Spinal cord (tissue), 10 donors: ENCODE data around the gene TRIOBP. TPM values are rescaled to one million over a fixed set of nuclear protein-coding genes. Genes with fewer than 3 reads are reported as not detected.

Experiments
- DNase-seq, 6 donors: peaks; one replicate each; pipeline versions ENCODE4 v3.0.0 to v3.0.0-alpha.2; 2013 to 2015; ENCODE audit warnings: low spot score in 6 of 6, low read depth in 4 of 6
- H3K27ac ChIP-seq: one replicate; pipeline ENCODE4 v1.5.1; 2013; ENCODE audit warnings: low read depth, low read length, control low read depth
- H3K27me3 ChIP-seq: one replicate; pipeline ENCODE4 v1.6.1; 2013; ENCODE audit warnings: low read length; ENCODE audit not compliant: control insufficient read depth, insufficient read depth
- H3K36me3 ChIP-seq: one replicate; pipeline ENCODE4 v1.6.1; 2013; ENCODE audit warnings: low read length; ENCODE audit not compliant: control insufficient read depth, insufficient read depth
- H3K4me1 ChIP-seq: one replicate; pipeline ENCODE4 v1.6.1; 2013; ENCODE audit warnings: low read length; ENCODE audit not compliant: control insufficient read depth, insufficient read depth
- H3K4me3 ChIP-seq: one replicate; pipeline ENCODE4 v1.5.1; 2013; ENCODE audit warnings: low read depth, low read length, control low read depth
- H3K9me3 ChIP-seq: one replicate; pipeline ENCODE4 v1.6.1; 2013; ENCODE audit warnings: low read length; ENCODE audit not compliant: control insufficient read depth, insufficient read depth
- WGBS: methylation state at CpG from one replicate; pipeline ENCODE4 v1.1.5; 2013; ENCODE audit warnings: missing lambda C conversion rate; ENCODE audit not compliant: insufficient coverage; 5-methylcytosine and 5-hydroxymethylcytosine counted together
- polyA plus RNA-seq, 2 donors: library from polyadenylated mRNA; unstranded; fragments of 120-200 nt; gene quantifications; one replicate each; pipeline ENCODE4 v1.2.1, GENCODE V29; 2013; ENCODE audit not compliant: insufficient read length in 2 of 2
- total RNA-seq, 2 donors: library from RNA; depleted of rRNA in 1 of 2; stranded (reverse); fragments of 120-200 nt in 1 of 2; fragments of >200 nt in 1 of 2; gene quantifications; one replicate each; pipeline versions ENCODE4 v1.2.3 to v1.2.4, GENCODE V29; 2013 to 2014
- donor health status: healthy.

TRIOBP gene
- total and polyA plus RNA-seq, 4 donors = 32.3 to 72.9 (median 55.8) TPM

DNA sequence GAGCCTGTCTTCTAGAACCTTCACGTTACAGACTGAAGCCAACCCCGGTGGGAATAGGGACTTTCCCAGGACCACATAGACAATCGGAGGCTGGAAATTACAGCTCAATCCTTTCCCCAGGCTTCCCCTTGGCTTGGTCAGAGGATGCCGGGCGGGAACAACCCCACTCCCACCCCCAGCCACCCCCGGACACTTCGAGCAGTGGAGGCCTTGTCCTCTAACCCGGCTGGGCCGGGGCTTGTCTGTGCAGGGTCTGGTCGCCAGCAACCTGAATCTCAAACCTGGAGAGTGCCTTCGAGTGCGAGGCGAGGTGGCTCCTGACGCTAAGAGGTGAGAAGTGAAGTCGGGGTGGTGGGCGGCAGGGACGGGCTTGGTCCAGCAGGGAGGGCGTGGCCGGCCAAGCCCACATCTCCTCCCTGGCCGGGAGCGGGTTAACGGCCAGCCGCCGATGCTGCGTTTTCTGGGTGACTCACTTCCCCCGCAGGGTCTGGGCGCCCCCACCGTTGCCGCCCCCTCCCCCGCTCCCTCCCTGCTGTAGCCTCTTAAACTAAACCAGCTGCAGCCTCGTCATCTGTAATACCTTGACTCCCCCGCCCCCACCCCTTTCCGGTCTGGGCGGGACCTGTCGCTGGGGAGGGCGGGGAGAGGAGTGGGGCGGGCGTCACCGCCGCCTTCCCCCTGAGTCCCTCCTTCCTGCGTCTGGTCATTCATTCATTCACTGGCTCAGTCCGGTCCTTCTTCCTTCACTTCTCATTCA, 19.9 kb upstream of the TRIOBP start:
- Histone ChIP-seq H3K27me3 (peaks cover 2% of the 10 kb centered on the region), H3K27ac (peak overlapping the region; percentile 97), H3K9me3 (no peaks in the 10 kb centered on the region), H3K36me3 (peaks cover 11% of the 10 kb centered on the region), H3K4me3 (peak overlapping the region; percentile 68), H3K4me1 (peaks cover 41% of the 10 kb centered on the region)
- WGBS = 9% methylated on average over 27 of the region's 42 CpGs
- DNase-seq = peak in 3 of 6 donors; percentile 38 to 81 (median 78)

DNA sequence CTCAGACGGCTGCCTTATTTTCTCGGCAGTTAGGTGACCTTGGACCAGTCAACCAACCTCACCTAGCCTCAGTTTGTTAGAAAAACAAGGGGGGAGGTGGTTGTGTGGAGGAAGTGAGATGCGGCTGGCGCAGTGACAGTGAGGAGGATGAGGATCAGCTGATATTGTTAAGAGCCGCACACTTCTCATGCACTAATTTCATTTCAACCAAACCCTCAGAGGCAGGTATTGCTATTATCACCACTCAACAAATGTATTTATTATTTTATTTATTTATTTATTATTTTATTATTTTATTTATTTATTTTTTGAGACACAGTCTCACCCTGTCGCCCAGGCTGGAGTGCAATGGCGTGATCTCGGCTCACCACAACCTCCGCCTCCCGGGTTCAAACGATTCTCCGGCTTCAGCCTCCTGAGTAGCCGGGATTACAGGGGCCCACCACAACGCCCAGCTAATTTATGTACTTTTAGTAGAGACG, 19.3 kb upstream of the TRIOBP start:
- H3K36me3 ChIP-seq = peaks cover 10% of the 10 kb centered on the region
- H3K27ac ChIP-seq = peak overlapping the region; percentile 97
- peaks cover 2% of the 10 kb centered on the region for H3K27me3 ChIP-seq
- WGBS = 96% methylated on average over 7 of the region's 15 CpGs
- H3K4me3 ChIP-seq = peak overlapping the region; percentile 68
- H3K9me3 ChIP-seq = no peaks in the 10 kb centered on the region
- DNase-seq = no peak
- H3K4me1 ChIP-seq = peaks cover 41% of the 10 kb centered on the region

DNA sequence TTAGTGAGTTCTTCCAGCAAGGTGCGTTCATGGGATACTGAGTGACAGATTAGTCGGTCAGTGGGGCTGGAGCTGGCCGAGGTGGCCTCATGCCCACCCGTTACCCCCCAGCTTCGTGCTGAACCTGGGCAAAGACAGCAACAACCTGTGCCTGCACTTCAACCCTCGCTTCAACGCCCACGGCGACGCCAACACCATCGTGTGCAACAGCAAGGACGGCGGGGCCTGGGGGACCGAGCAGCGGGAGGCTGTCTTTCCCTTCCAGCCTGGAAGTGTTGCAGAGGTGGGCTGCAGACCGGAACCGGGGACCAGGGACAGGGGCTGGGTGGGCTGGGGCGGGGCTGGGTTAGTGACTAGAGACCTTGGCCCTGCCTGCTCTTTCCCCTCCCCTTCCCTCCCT, 18.5 kb upstream of the TRIOBP start:
- no peaks in the 10 kb centered on the region for H3K9me3 ChIP-seq
- WGBS = 78% methylated on average over 12 of the region's 18 CpGs
- no peak overlapping the region for H3K27ac ChIP-seq
- H3K4me1 ChIP-seq = peaks cover 41% of the 10 kb centered on the region
- H3K36me3 ChIP-seq = peaks cover 3% of the 10 kb centered on the region
- no peak overlapping the region for H3K4me3 ChIP-seq
- DNase-seq = no peak
- H3K27me3 ChIP-seq = peaks cover 2% of the 10 kb centered on the region

DNA sequence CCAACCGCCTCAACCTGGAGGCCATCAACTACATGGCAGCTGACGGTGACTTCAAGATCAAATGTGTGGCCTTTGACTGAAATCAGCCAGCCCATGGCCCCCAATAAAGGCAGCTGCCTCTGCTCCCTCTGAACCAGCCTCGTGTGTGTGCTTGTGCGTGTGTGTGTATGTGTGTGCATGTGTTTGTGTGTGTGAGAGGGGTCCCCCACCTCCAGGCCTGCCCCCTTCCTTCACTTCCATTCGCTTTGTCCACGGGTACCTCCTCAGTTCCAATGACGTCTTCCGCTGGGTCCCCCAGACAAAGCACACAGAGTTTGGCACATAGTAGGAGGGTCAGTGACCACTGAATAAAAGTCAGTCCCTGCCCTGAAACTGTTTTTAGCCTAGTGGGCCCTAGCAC, 17.2 kb upstream of the TRIOBP start:
- Histone ChIP-seq H3K4me1 (peaks cover 34% of the 10 kb centered on the region), H3K27ac (no peak overlapping the region), H3K4me3 (no peak overlapping the region), H3K9me3 (no peaks in the 10 kb centered on the region), H3K36me3 (peaks cover 3% of the 10 kb centered on the region), H3K27me3 (peaks cover 2% of the 10 kb centered on the region)
- no peak for DNase-seq
- WGBS = 95% methylated on average over 6 of the region's 8 CpGs

DNA sequence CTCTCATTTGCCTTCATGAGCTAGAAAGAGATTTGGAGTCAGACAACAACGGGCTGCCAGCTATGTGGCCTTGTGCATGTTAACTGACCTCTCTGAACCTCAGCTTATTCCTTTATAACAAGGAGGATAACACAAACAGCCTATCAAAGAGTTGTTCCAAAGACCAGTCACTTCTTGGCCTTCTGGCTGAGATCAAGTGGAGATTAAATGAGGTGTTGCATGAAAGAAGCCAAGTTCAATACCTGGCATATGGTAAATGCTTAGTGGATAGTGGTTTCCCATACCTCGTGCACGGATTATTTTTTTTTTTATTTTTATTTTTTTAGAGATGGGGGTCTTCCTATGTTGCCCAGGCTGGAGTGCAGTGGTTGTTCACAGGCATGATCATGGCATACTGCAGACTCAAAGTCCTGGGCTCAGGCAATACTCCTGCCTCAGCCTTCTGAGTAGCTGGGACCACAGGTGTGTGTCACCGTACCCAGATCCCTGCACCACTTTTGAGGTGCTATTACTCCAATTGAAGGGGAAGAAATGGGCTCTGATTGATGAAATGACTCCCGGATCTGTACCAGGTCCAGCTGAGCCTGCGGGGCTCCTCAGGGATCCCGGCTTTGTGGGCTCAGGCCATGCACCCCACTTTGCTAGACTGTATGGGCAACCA, 16.5 kb upstream of the TRIOBP start:
- DNase-seq = no peak
- Histone ChIP-seq H3K27me3 (peaks cover 2% of the 10 kb centered on the region), H3K4me1 (peaks cover 28% of the 10 kb centered on the region), H3K27ac (no peak overlapping the region), H3K4me3 (no peak overlapping the region), H3K9me3 (no peaks in the 10 kb centered on the region), H3K36me3 (peaks cover 3% of the 10 kb centered on the region)
- WGBS = 95% methylated on average over 6 of the region's 7 CpGs

DNA sequence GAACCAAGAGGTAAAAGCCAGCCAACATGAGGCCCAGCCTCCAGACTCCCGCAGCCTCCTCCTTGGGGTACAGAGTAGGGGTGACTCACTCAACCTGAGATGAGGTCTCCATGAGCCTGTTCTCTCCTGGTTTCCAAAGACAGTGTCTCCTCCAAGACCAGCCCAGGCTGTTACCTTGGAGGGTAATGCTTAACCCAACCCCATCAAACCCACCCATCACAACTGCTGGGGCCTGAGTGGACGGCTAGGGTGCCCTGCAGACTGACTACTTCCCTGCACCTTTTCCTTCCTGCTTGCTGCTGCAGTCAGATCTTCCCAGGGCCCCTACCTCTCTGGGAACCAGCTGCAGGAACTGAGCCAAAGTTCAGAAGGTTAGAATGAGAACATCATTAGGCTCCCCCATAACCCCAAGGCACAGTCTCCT, 15.8 kb upstream of the TRIOBP start:
- H3K27me3 ChIP-seq = no peaks in the 10 kb centered on the region
- peaks cover 3% of the 10 kb centered on the region for H3K36me3 ChIP-seq
- WGBS = 90% methylated on average over 2 of the region's 2 CpGs
- H3K4me1 ChIP-seq = peaks cover 25% of the 10 kb centered on the region
- DNase-seq = no peak
- no peaks in the 10 kb centered on the region for H3K9me3 ChIP-seq
- no peak overlapping the region for H3K27ac ChIP-seq
- H3K4me3 ChIP-seq = no peak overlapping the region

DNA sequence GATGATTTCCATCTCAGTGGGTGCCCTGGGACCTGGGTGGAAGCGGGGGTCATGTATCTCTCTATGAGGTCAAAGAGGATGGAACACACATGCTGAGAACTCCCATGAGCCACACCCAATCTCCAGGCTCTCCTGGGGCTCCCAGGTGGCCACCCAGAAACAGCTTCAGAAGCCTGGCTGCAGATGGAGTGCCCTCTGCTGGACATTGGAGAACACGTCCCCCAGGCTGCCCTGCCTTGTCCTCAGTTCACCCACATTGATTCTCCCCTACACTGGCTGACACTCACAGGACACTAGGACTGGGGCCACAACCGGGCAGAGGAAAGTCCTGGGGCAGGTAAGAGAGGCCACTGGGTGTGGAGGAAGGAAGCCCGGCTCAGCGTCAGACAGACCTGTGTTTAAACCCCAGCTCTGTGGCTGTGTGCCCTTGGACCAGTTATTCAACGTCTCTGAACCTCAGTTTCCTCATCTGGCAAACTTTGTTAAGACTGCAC, 15.2 kb upstream of the TRIOBP start:
- no peak overlapping the region for H3K27ac ChIP-seq

DNA sequence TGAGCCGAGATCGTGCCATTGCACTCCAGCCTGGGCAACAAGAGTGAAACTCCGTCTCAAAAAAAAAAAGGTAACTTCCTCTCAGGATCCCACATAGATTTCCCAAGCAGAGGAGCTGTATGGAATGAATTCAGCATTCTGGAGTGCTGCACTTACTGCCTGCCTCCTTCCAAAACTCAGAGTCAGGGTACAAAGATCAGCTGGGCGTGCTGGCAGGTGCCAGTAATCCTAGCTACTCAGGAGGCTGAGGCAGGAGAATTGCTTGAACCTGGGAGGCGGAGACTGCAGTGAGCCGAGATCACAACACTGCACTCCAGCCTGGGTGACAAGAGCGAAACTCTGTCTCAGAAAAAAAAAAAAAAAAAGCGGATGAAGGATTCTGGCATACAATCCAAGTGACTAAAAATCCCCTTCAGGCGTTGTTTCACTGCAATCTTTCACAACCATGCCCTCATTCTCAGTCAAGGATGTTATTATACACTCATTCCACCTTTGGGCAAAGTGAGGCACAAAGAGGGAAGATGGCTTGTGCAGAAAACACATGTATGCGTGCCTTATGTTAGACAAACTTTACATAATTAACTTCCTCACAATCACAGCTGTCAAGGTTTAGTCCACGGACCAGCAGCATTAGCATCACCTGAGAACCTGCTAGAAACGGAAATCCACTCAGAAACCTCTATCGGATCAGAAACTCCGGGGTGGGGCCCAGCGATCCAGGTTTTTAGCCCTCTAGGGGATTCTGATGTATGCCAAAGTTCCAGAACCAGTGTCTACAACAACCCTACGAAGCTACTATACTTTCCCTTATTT, 11.8 kb upstream of the TRIOBP start:
- WGBS = 84% methylated on average over 9 of the region's 16 CpGs
- Histone ChIP-seq H3K4me3 (no peak overlapping the region), H3K27me3 (no peaks in the 10 kb centered on the region), H3K27ac (no peak overlapping the region), H3K9me3 (no peaks in the 10 kb centered on the region), H3K4me1 (peaks cover 20% of the 10 kb centered on the region), H3K36me3 (peaks cover 20% of the 10 kb centered on the region)
- DNase-seq = no peak

More for the DNA sequence above, 15.2 kb upstream of the TRIOBP start:
- no peaks in the 10 kb centered on the region for H3K9me3 ChIP-seq
- 38% methylated on average over 5 of the region's 6 CpGs for WGBS
- no peak overlapping the region for H3K4me3 ChIP-seq
- H3K27me3 ChIP-seq = no peaks in the 10 kb centered on the region
- H3K36me3 ChIP-seq = peaks cover 3% of the 10 kb centered on the region
- peaks cover 21% of the 10 kb centered on the region for H3K4me1 ChIP-seq
- DNase-seq = peak in 3 of 6 donors; percentile 29 to 77 (median 48)
